Body of pancreas (tissue), 4 donors: ENCODE data around the gene COL18A1. TPM values are rescaled to one million over a fixed set of nuclear protein-coding genes. Genes with fewer than 3 reads are reported as not detected.

ENCODE experiments used
- ATAC-seq: fragments of 150-250 bp; one replicate; pipeline ENCODE4 v1.9.1; 2016
- DNase-seq, 4 donors: peaks; one replicate each; pipeline ENCODE4 v3.0.0-alpha.2; 2019
- H3K27ac ChIP-seq, 4 donors: fragments of 200-600 bp; sonication (generic); 1 replicate in 3 of 4; 2 replicates in 1 of 4; pipeline versions ENCODE4 v1.5.1 to v1.6.1; 2016 to 2019; ENCODE audit warnings: mild to moderate bottlenecking in 1 of 4, mixed read lengths in 1 of 4, moderate library complexity in 1 of 4
- H3K27me3 ChIP-seq, 2 donors: fragments of 200-600 bp; sonication (generic); one replicate each; pipeline ENCODE4 v1.6.0; 2016; ENCODE audit warnings: mild to moderate bottlenecking in 1 of 2
- H3K36me3 ChIP-seq, 2 donors: fragments of 200-600 bp; sonication (generic); replicated peaks in 1 of 2; 2 replicates each; pipeline ENCODE4 v1.5.1; 2016; ENCODE audit warnings: low read depth in 2 of 2; ENCODE audit not compliant: insufficient read depth in 1 of 2
- H3K4me1 ChIP-seq: fragments of 200-600 bp; sonication (generic); one replicate; pipeline ENCODE4 v1.6.0; 2016
- H3K4me3 ChIP-seq, 2 donors: fragments of 200-600 bp; sonication (generic); 1 replicate in 1 of 2; 2 replicates in 1 of 2; pipeline ENCODE4 v1.5.1; 2016 to 2019
- H3K9me3 ChIP-seq, 3 donors: fragments of 200-600 bp; sonication (generic); 1 replicate in 2 of 3; 2 replicates in 1 of 3; pipeline ENCODE4 v1.5.1; 2016
- CTCF ChIP-seq, 7 experiments: fragments of 450-650 bp in 4 of 7; fragments of 200-600 bp in 3 of 7; sonication (generic) in 3 of 7; IDR thresholded peaks; one replicate each; pipeline ENCODE4 v1.5.1; 2016 to 2019; ENCODE audit warnings: antibody characterized with exemption in 7 of 7
- POLR2A ChIP-seq, 3 donors: fragments of 450-650 bp; IDR thresholded peaks; one replicate each; pipeline ENCODE4 v1.6.1; 2016; ENCODE audit warnings: antibody characterized with exemption in 3 of 3, mild to moderate bottlenecking in 2 of 3
- WGBS, 2 donors: methylation state at CpG; one replicate each; pipeline ENCODE4 v1.1.5; 2017; 5-methylcytosine and 5-hydroxymethylcytosine counted together
- intact Hi-C: fragments of 100-400 bp; cut with DNase I; formaldehyde crosslinking; loops from one replicate; pipeline ENCODE4 v1.15.1; 2023
- total RNA-seq, 2 donors: library from RNA; depleted of rRNA; stranded (reverse); fragments of >200 nt; gene quantifications; one replicate each; pipeline ENCODE4 v1.1.0, GENCODE V29; 2016

COL18A1 gene
- total RNA-seq, 2 donors from 2014 or later, result 108 to 284 TPM

- ATAC-seq, result no peak
- WGBS, 2 donors, result 10 to 47% methylated on average over 2 to 8 of the region's 8 CpGs
- intact Hi-C loops, result no loop called here
- no peak for DNase-seq
- Histone ChIP-seq H3K27ac (peak overlapping the region in 3 of 4 donors; percentile 15 to 85 (median 77)), H3K9me3 (no peaks in the 10 kb centered on the region), H3K4me3 (no peak overlapping the region), H3K4me1 (peaks cover 43% of the 10 kb centered on the region), H3K36me3 (no peaks in the 10 kb centered on the region), H3K27me3 (no peaks in the 10 kb centered on the region)
- TF ChIP-seq CTCF (IDR thresholded peaks at IDR 0.05) (no peak), POLR2A (IDR thresholded peaks at IDR 0.05) (no peak)
These were observed 28.3 kb downstream of the COL18A1 start for GRCh38 chr21:45433301-45433700.

- Histone ChIP-seq H3K27me3 (no peaks in the 10 kb centered on the region), H3K36me3 (no peaks in the 10 kb centered on the region), H3K4me3 (no peak overlapping the region), H3K4me1 (peaks cover 49% of the 10 kb centered on the region), H3K9me3 (no peaks in the 10 kb centered on the region), H3K27ac (peak overlapping the region in 1 of 4 donors; percentile 85)
- no peak for DNase-seq
- TF ChIP-seq CTCF (IDR thresholded peaks at IDR 0.05) (no peak), POLR2A (IDR thresholded peaks at IDR 0.05) (no peak)
- 27 to 43% methylated on average over 7 to 11 of the region's 11 CpGs for WGBS, 2 donors
- no peak for ATAC-seq
- intact Hi-C loops, result no loop called here
These were observed 29.1 kb downstream of the COL18A1 start for GRCh38 chr21:45433911-45434644.

GRCh38 chr21:45434645-45435217 lies 29.8 kb downstream of the COL18A1 start:
- intact Hi-C loops, result no loop called here
- Histone ChIP-seq H3K27me3 (no peaks in the 10 kb centered on the region), H3K4me3 (no peak overlapping the region), H3K9me3 (no peaks in the 10 kb centered on the region), H3K36me3 (no peaks in the 10 kb centered on the region), H3K4me1 (peaks cover 49% of the 10 kb centered on the region), H3K27ac (peak overlapping the region in 1 of 4 donors; percentile 11)
- WGBS, 2 donors, result 47 to 62% methylated on average over 10 to 14 of the region's 17 CpGs
- TF ChIP-seq CTCF (IDR thresholded peaks at IDR 0.05), result no peak
- TF ChIP-seq POLR2A (IDR thresholded peaks at IDR 0.05), result no peak
- DNase-seq, result no peak
- no peak for ATAC-seq

- DNase-seq, result no peak
- intact Hi-C loops, result no loop called here
- no peak overlapping the region for H3K4me3 ChIP-seq
- peaks cover 42% of the 10 kb centered on the region for H3K4me1 ChIP-seq
- TF ChIP-seq POLR2A (IDR thresholded peaks at IDR 0.05) (no peak), CTCF (IDR thresholded peaks at IDR 0.05) (no peak)
- H3K9me3 ChIP-seq, result no peaks in the 10 kb centered on the region
- ATAC-seq, result no peak
- H3K27me3 ChIP-seq, result no peaks in the 10 kb centered on the region
- 40 to 47% methylated on average over 11 to 15 of the region's 15 CpGs for WGBS, 2 donors
- H3K36me3 ChIP-seq, result no peaks in the 10 kb centered on the region
- H3K27ac ChIP-seq, result peak overlapping the region in 2 of 4 donors; percentile 16 to 18
These were observed 30.5 kb downstream of the COL18A1 start for GRCh38 chr21:45435405-45435981.
